ENCODE measurements around the gene NBPF1. TPM values are rescaled to one million over a fixed set of nuclear protein-coding genes. Genes with fewer than 3 reads are reported as not detected.

NBPF1 gene
- total and polyA plus RNA-seq, 9 of the 15 experiments (the other 6 are each of a cell fraction or from before 2014, with no cell fraction given): 5.2 to 42.6 (median 24.1) TPM

DNA sequence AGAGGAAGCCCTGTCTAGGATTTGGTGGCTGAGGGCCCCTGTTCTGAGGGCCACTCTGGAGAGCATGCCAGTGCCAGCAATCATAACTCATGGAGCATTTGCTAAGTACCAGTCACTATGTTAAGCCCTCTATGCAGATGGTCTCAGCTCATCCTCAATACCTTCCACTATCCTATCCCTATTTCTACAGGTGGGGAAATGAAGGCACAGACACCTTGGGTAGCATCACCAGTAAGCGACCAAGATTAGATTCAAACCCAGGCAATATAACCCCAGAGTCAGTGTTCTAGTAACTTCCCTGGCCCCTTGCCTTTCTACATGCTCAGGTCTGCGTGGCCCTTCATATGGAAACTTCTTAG is 7.9 kb upstream of the NBPF1 start (continued):
- TF ChIP-seq ETV1 (tag; conservative IDR thresholded peaks at IDR 0.05; ENCODE audit: low read depth) (no peak), SAFB2 (IDR thresholded peaks at IDR 0.05; ENCODE audit: borderline replicate concordance, low read depth, low read length, severe bottlenecking) (no peak), HOXB6 (CRISPR knock-in tag; IDR thresholded peaks at IDR 0.05; ENCODE audit: borderline replicate concordance) (no peak), SMARCA4 (IDR thresholded peaks at IDR 0.05) (no peak), TRIM28 (IDR thresholded peaks at IDR 0.05) (no peak), TEAD4 (IDR thresholded peaks at IDR 0.05; ENCODE audit: low read length) (no peak), TEAD4 (CRISPR knock-in tag; IDR thresholded peaks at IDR 0.05; ENCODE audit: borderline replicate concordance) (peak; percentile 21; the same call in 1 of the 2 replicates), SMC3 (conservative IDR thresholded peaks at IDR 0.05; ENCODE audit: insufficient read depth, low read depth, low read length) (no peak), ELF1 (tag; IDR thresholded peaks at IDR 0.05) (no peak), MAFK (IDR thresholded peaks at IDR 0.05; ENCODE audit: low read length) (no peak), ZNF354B (CRISPR knock-in tag; IDR thresholded peaks at IDR 0.05) (no peak), FOXA1 (IDR thresholded peaks at IDR 0.05; ENCODE audit: borderline replicate concordance) (no peak), GABPB2 (CRISPR knock-in tag; conservative IDR thresholded peaks at IDR 0.05) (no peak), ZFX (CRISPR knock-in tag; IDR thresholded peaks at IDR 0.05) (no peak)
- TF ChIP-seq, protein P1, sequence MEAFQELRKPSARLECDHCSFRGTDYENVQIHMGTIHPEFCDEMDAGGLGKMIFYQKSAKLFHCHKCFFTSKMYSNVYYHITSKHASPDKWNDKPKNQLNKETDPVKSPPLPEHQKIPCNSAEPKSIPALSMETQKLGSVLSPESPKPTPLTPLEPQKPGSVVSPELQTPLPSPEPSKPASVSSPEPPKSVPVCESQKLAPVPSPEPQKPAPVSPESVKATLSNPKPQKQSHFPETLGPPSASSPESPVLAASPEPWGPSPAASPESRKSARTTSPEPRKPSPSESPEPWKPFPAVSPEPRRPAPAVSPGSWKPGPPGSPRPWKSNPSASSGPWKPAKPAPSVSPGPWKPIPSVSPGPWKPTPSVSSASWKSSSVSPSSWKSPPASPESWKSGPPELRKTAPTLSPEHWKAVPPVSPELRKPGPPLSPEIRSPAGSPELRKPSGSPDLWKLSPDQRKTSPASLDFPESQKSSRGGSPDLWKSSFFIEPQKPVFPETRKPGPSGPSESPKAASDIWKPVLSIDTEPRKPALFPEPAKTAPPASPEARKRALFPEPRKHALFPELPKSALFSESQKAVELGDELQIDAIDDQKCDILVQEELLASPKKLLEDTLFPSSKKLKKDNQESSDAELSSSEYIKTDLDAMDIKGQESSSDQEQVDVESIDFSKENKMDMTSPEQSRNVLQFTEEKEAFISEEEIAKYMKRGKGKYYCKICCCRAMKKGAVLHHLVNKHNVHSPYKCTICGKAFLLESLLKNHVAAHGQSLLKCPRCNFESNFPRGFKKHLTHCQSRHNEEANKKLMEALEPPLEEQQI (IDR thresholded peaks at IDR 0.05): no peak
- TF ChIP-seq, protein P2, sequence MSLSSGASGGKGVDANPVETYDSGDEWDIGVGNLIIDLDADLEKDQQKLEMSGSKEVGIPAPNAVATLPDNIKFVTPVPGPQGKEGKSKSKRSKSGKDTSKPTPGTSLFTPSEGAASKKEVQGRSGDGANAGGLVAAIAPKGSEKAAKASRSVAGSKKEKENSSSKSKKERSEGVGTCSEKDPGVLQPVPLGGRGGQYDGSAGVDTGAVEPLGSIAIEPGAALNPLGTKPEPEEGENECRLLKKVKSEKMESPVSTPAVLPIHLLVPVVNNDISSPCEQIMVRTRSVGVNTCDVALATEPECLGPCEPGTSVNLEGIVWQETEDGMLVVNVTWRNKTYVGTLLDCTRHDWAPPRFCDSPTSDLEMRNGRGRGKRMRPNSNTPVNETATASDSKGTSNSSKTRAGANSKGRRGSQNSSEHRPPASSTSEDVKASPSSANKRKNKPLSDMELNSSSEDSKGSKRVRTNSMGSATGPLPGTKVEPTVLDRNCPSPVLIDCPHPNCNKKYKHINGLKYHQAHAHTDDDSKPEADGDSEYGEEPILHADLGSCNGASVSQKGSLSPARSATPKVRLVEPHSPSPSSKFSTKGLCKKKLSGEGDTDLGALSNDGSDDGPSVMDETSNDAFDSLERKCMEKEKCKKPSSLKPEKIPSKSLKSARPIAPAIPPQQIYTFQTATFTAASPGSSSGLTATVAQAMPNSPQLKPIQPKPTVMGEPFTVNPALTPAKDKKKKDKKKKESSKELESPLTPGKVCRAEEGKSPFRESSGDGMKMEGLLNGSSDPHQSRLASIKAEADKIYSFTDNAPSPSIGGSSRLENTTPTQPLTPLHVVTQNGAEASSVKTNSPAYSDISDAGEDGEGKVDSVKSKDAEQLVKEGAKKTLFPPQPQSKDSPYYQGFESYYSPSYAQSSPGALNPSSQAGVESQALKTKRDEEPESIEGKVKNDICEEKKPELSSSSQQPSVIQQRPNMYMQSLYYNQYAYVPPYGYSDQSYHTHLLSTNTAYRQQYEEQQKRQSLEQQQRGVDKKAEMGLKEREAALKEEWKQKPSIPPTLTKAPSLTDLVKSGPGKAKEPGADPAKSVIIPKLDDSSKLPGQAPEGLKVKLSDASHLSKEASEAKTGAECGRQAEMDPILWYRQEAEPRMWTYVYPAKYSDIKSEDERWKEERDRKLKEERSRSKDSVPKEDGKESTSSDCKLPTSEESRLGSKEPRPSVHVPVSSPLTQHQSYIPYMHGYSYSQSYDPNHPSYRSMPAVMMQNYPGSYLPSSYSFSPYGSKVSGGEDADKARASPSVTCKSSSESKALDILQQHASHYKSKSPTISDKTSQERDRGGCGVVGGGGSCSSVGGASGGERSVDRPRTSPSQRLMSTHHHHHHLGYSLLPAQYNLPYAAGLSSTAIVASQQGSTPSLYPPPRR (CRISPR knock-in tag; IDR thresholded peaks at IDR 0.05; ENCODE audit: borderline replicate concordance): no peak
- TF ChIP-seq, protein P3, sequence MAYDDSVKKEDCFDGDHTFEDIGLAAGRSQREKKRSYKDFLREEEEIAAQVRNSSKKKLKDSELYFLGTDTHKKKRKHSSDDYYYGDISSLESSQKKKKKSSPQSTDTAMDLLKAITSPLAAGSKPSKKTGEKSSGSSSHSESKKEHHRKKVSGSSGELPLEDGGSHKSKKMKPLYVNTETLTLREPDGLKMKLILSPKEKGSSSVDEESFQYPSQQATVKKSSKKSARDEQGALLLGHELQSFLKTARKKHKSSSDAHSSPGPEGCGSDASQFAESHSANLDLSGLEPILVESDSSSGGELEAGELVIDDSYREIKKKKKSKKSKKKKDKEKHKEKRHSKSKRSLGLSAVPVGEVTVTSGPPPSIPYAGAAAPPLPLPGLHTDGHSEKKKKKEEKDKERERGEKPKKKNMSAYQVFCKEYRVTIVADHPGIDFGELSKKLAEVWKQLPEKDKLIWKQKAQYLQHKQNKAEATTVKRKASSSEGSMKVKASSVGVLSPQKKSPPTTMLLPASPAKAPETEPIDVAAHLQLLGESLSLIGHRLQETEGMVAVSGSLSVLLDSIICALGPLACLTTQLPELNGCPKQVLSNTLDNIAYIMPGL (CRISPR knock-in tag; IDR thresholded peaks at IDR 0.05): 0 out of 2 replicates have a peak, but pooled peaks have one; percentile 23
- TF ChIP-seq, protein P4, sequence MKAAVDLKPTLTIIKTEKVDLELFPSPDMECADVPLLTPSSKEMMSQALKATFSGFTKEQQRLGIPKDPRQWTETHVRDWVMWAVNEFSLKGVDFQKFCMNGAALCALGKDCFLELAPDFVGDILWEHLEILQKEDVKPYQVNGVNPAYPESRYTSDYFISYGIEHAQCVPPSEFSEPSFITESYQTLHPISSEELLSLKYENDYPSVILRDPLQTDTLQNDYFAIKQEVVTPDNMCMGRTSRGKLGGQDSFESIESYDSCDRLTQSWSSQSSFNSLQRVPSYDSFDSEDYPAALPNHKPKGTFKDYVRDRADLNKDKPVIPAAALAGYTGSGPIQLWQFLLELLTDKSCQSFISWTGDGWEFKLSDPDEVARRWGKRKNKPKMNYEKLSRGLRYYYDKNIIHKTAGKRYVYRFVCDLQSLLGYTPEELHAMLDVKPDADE (conservative IDR thresholded peaks at IDR 0.05; ENCODE audit: control insufficient read depth, low read depth, low read length): no peak
